ENCODE results near the gene APOM.

DNA sequence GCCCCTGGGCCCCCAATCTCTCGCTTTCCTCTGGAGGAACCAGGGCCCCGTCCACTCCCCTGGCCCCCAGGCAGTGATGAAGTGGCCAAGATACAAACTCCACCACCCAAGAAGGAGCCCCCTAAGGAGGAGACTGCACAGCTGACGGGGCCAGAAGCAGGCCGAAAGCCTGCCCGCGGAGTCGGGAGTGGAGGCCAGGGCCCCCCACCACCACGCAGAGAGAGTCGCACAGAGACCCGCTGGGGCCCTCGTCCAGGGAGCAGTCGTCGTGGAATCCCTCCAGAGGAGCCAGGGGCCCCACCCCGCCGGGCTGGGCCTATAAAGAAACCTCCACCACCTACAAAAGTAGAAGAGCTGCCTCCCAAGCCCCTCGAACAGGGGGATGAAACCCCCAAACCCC lies 24.5 kb upstream of the APOM start:
- TF ChIP-seq, protein P1, sequence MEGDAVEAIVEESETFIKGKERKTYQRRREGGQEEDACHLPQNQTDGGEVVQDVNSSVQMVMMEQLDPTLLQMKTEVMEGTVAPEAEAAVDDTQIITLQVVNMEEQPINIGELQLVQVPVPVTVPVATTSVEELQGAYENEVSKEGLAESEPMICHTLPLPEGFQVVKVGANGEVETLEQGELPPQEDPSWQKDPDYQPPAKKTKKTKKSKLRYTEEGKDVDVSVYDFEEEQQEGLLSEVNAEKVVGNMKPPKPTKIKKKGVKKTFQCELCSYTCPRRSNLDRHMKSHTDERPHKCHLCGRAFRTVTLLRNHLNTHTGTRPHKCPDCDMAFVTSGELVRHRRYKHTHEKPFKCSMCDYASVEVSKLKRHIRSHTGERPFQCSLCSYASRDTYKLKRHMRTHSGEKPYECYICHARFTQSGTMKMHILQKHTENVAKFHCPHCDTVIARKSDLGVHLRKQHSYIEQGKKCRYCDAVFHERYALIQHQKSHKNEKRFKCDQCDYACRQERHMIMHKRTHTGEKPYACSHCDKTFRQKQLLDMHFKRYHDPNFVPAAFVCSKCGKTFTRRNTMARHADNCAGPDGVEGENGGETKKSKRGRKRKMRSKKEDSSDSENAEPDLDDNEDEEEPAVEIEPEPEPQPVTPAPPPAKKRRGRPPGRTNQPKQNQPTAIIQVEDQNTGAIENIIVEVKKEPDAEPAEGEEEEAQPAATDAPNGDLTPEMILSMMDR (IDR thresholded peaks at IDR 0.05), result no peak
- TF ChIP-seq POLR2A (IDR thresholded peaks at IDR 0.05) (no peak), POLR2AphosphoS5 (IDR thresholded peaks at IDR 0.05) (no peak), EP300 (IDR thresholded peaks at IDR 0.05) (no peak)

Data from gastroesophageal sphincter (tissue), 3 donors.